ENCODE results near the gene SLC25A33. TPM values are rescaled to one million over a fixed set of nuclear protein-coding genes. Genes with fewer than 3 reads are reported as not detected.

Gene SLC25A33
- total and polyA plus RNA-seq, 2 of the 8 experiments (the other 6 are each of a cell fraction or from before 2014, with no cell fraction given) = 7.8 to 12.8 TPM

GRCh38 chr1:9500756-9501754 lies 38.2 kb upstream of the SLC25A33 start (continued):
- no peak for TF ChIP-seq ZNF274 (IDR thresholded peaks at IDR 0.05; ENCODE audit: borderline replicate concordance, extremely low read depth, low read length)
- TF ChIP-seq POLR2A (IDR thresholded peaks at IDR 0.05; ENCODE audit: control extremely low read depth in 1 of 2, low read depth in 2 of 2, low read length in 2 of 2) = no peak
- TF ChIP-seq TBP (IDR thresholded peaks at IDR 0.05; ENCODE audit: low read depth, low read length) = no peak
- no peak for TF ChIP-seq TEAD4 (IDR thresholded peaks at IDR 0.05; ENCODE audit: low read depth, low read length)
- TF ChIP-seq ATF3 (IDR thresholded peaks at IDR 0.05; ENCODE audit: insufficient read depth, low read depth, low read length) = no peak

All from H1 (cell line).